ENCODE results near the gene FYB1. TPM values are rescaled to one million over a fixed set of nuclear protein-coding genes. Genes with fewer than 3 reads are reported as not detected.

The FYB1 gene
- polyA plus RNA-seq, 3 donors = 75.3 to 141 (median 118) TPM

- DNase-seq = no peak
- Histone ChIP-seq H3K9ac (ENCODE audit: insufficient read depth, low read length, poor library complexity, severe bottlenecking) (no peak overlapping the region), H3K36me3 (replicated peaks in 1 of 2; ENCODE audit: control insufficient read depth in 1 of 2, insufficient read depth in 2 of 2, low read length in 2 of 2) (peaks cover 23 to 69% of the 10 kb centered on the region in 2 donors), H3K79me2 (ENCODE audit: insufficient read depth, low read length) (peaks cover 100% of the 10 kb centered on the region), H3K27ac (ENCODE audit: low read depth in 1 of 2, low read length in 2 of 2) (peak overlapping the region; percentile 33 to 54), H3K4me1 (ENCODE audit: control insufficient read depth in 1 of 2, insufficient read depth in 2 of 2, low read length in 2 of 2) (peaks cover 75 to 97% of the 10 kb centered on the region in 2 donors), H2AFZ (ENCODE audit: insufficient read depth, low read depth, low read length, poor library complexity, severe bottlenecking) (no peak overlapping the region), H3K9me3 (replicated peaks in 1 of 2; ENCODE audit: control insufficient read depth in 1 of 2, insufficient read depth in 1 of 2, low read length in 2 of 2) (no peaks in the 10 kb centered on the region), H3K4me3 (replicated peaks in 1 of 3; ENCODE audit: low read depth in 2 of 3, low read length in 3 of 3) (peak overlapping the region in 1 of 3 experiments; percentile 24), H3K4me2 (replicated peaks; ENCODE audit: extremely low read depth, low read length, poor library complexity, severe bottlenecking) (peak overlapping the region; percentile 41), H4K20me1 (ENCODE audit: insufficient read depth, low read length) (peaks cover 100% of the 10 kb centered on the region), H3K27me3 (ENCODE audit: control insufficient read depth in 2 of 2, insufficient read depth in 2 of 2, low read length in 2 of 2) (no peaks in the 10 kb centered on the region)
- peaks cover 99% of the 10 kb centered on the region for H3K4me1 Mint-ChIP-seq
- WGBS (ENCODE audit: insufficient coverage) = 3% methylated on average over 10 of the region's 10 CpGs
- H3K27me3 Mint-ChIP-seq (ENCODE audit: low read depth in 3 of 3) = no peaks in the 10 kb centered on the region
- intact Hi-C loops (cut with micrococcal nuclease) = loop anchor here in 1 of 2 donors (10.0 kb wide), 1 partner anchor 55 kb away; no protein-coding TSS in a partner anchor
- peak overlapping the region in 5 of 7 donors; percentile 37 to 89 (median 62) for H3K27ac Mint-ChIP-seq
- no peaks in the 10 kb centered on the region for H3K9me3 Mint-ChIP-seq
- no peak for TF ChIP-seq CTCF (IDR thresholded peaks at IDR 0.05)
- H3K4me3 Mint-ChIP-seq = peak overlapping the region in 1 of 2 donors; percentile 35
- H3K36me3 Mint-ChIP-seq = peaks cover 53 to 66% of the 10 kb centered on the region in 2 donors
Measured at GRCh38 chr5:39209924-39210323, 9.4 kb downstream of the FYB1 start.

- Histone ChIP-seq H3K4me1 (ENCODE audit: control insufficient read depth in 1 of 2, insufficient read depth in 2 of 2, low read length in 2 of 2) (peaks cover 76 to 97% of the 10 kb centered on the region in 2 donors), H3K79me2 (ENCODE audit: insufficient read depth, low read length) (peaks cover 100% of the 10 kb centered on the region), H4K20me1 (ENCODE audit: insufficient read depth, low read length) (peaks cover 100% of the 10 kb centered on the region), H3K36me3 (replicated peaks in 1 of 2; ENCODE audit: control insufficient read depth in 1 of 2, insufficient read depth in 2 of 2, low read length in 2 of 2) (peaks cover 23 to 61% of the 10 kb centered on the region in 2 donors), H3K9me3 (replicated peaks in 1 of 2; ENCODE audit: control insufficient read depth in 1 of 2, insufficient read depth in 1 of 2, low read length in 2 of 2) (no peaks in the 10 kb centered on the region), H3K9ac (ENCODE audit: insufficient read depth, low read length, poor library complexity, severe bottlenecking) (no peak overlapping the region), H2AFZ (ENCODE audit: insufficient read depth, low read depth, low read length, poor library complexity, severe bottlenecking) (no peak overlapping the region), H3K27ac (ENCODE audit: low read depth in 1 of 2, low read length in 2 of 2) (peak overlapping the region in 1 of 2 donors; percentile 61), H3K27me3 (ENCODE audit: control insufficient read depth in 2 of 2, insufficient read depth in 2 of 2, low read length in 2 of 2) (no peaks in the 10 kb centered on the region), H3K4me2 (replicated peaks; ENCODE audit: extremely low read depth, low read length, poor library complexity, severe bottlenecking) (no peak overlapping the region), H3K4me3 (replicated peaks in 1 of 3; ENCODE audit: low read depth in 2 of 3, low read length in 3 of 3) (no peak overlapping the region)
- no peak overlapping the region for H3K4me3 Mint-ChIP-seq
- no CpG with 5 or more reads among the region's 8 CpGs for WGBS (ENCODE audit: insufficient coverage)
- no peak for DNase-seq
- TF ChIP-seq CTCF (IDR thresholded peaks at IDR 0.05) = no peak
- H3K36me3 Mint-ChIP-seq = peaks cover 45 to 62% of the 10 kb centered on the region in 2 donors
- H3K4me1 Mint-ChIP-seq = peaks cover 99% of the 10 kb centered on the region
- no peaks in the 10 kb centered on the region for H3K9me3 Mint-ChIP-seq
- H3K27me3 Mint-ChIP-seq (ENCODE audit: low read depth in 3 of 3) = no peaks in the 10 kb centered on the region
- peak overlapping the region in 6 of 7 donors; percentile 12 to 71 (median 50) for H3K27ac Mint-ChIP-seq
- intact Hi-C loops (cut with micrococcal nuclease) = loop anchor here in 1 of 2 donors (10.0 kb wide), 1 partner anchor 54 kb away; no protein-coding TSS in a partner anchor
Measured at GRCh38 chr5:39208471-39208870, 10.9 kb downstream of the FYB1 start.

Data from CD14-positive monocyte (primary cell).